Esophagus squamous epithelium (tissue), 4 donors: ENCODE data around the gene RUSF1.

Experiments
- POLR2A ChIP-seq, 4 donors: fragments of 450-650 bp; IDR thresholded peaks; one replicate each; pipeline ENCODE4 v1.6.1; 2017; ENCODE audit warnings: antibody characterized with exemption in 4 of 4, mild to moderate bottlenecking in 4 of 4, moderate library complexity in 3 of 4
- TF ChIP-seq, protein P1 (sequence below), 6 experiments: fragments of 450-650 bp in 4 of 6; fragments of 200-600 bp in 2 of 6; sonication (generic) in 2 of 6; IDR thresholded peaks; one replicate each; pipeline ENCODE4 v1.5.1; 2016 to 2019; ENCODE audit warnings: antibody characterized with exemption in 6 of 6, mild to moderate bottlenecking in 4 of 6, moderate library complexity in 4 of 6

DNA sequence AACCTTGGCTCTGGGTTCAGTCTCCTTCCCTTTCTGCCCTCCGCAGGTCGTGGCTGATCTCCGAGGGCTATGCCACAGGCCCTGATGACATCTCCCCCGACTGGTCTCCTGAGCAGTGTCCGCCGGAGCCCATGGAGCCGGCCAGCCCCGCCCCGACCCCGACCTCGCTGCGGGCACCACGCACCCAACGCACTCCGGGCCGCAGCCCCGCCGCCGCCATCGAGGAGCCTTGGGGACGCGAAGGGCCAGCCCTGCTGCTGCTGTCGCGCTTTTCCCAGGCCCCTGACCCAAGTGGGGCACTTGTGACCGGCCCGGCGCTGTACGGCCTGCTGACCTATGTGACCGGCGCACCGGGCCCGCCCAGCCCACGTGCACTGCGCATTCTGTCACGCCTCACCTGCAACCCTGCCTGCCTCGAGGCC is 43.8 kb downstream of the RUSF1 start:
- TF ChIP-seq POLR2A (IDR thresholded peaks at IDR 0.05) = no peak
- TF ChIP-seq, protein P1, sequence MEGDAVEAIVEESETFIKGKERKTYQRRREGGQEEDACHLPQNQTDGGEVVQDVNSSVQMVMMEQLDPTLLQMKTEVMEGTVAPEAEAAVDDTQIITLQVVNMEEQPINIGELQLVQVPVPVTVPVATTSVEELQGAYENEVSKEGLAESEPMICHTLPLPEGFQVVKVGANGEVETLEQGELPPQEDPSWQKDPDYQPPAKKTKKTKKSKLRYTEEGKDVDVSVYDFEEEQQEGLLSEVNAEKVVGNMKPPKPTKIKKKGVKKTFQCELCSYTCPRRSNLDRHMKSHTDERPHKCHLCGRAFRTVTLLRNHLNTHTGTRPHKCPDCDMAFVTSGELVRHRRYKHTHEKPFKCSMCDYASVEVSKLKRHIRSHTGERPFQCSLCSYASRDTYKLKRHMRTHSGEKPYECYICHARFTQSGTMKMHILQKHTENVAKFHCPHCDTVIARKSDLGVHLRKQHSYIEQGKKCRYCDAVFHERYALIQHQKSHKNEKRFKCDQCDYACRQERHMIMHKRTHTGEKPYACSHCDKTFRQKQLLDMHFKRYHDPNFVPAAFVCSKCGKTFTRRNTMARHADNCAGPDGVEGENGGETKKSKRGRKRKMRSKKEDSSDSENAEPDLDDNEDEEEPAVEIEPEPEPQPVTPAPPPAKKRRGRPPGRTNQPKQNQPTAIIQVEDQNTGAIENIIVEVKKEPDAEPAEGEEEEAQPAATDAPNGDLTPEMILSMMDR (IDR thresholded peaks at IDR 0.05) = no peak
